ENCODE data around the gene ZNF236.

- no peak for TF ChIP-seq POLR2A (IDR thresholded peaks at IDR 0.05)
- TF ChIP-seq, protein P1, sequence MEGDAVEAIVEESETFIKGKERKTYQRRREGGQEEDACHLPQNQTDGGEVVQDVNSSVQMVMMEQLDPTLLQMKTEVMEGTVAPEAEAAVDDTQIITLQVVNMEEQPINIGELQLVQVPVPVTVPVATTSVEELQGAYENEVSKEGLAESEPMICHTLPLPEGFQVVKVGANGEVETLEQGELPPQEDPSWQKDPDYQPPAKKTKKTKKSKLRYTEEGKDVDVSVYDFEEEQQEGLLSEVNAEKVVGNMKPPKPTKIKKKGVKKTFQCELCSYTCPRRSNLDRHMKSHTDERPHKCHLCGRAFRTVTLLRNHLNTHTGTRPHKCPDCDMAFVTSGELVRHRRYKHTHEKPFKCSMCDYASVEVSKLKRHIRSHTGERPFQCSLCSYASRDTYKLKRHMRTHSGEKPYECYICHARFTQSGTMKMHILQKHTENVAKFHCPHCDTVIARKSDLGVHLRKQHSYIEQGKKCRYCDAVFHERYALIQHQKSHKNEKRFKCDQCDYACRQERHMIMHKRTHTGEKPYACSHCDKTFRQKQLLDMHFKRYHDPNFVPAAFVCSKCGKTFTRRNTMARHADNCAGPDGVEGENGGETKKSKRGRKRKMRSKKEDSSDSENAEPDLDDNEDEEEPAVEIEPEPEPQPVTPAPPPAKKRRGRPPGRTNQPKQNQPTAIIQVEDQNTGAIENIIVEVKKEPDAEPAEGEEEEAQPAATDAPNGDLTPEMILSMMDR (IDR thresholded peaks at IDR 0.05) = no peak
Observed at GRCh38 chr18:76948345-76948744, 126.0 kb downstream of the ZNF236 start.
